BLaER1 treated with 17β-estradiol and CSF1 and Interleukin-3, amounts not matched to agents 10 nM and 100 nM (cell line): ENCODE data around the gene GSK3A.

ENCODE experiments used
- H3K27ac ChIP-seq, 11 experiments: shearing (Covaris generic); formaldehyde crosslinking; 2 replicates each; pipeline ENCODE4 v1.8.1; 2022
- H3K27me3 ChIP-seq, 11 experiments: shearing (Covaris generic); formaldehyde crosslinking; 2 replicates each; pipeline ENCODE4 v1.8.1; 2022
- H3K36me3 ChIP-seq, 11 experiments: shearing (Covaris generic); formaldehyde crosslinking; 2 replicates each; pipeline ENCODE4 v1.8.1; 2022
- H3K4me1 ChIP-seq, 10 experiments: shearing (Covaris generic); formaldehyde crosslinking; 2 replicates each; pipeline ENCODE4 v1.8.1; 2022
- H3K4me2 ChIP-seq, 11 experiments: shearing (Covaris generic); formaldehyde crosslinking; 2 replicates each; pipeline ENCODE4 v1.8.1; 2022
- H3K4me3 ChIP-seq, 10 experiments: shearing (Covaris generic); formaldehyde crosslinking; 2 replicates each; pipeline ENCODE4 v1.8.1; 2022
- H3K9ac ChIP-seq, 11 experiments: shearing (Covaris generic); formaldehyde crosslinking; 2 replicates each; pipeline ENCODE4 v1.8.1; 2022
- H3K9me3 ChIP-seq, 11 experiments: shearing (Covaris generic); formaldehyde crosslinking; replicated peaks in 1 of 11; 2 replicates each; pipeline ENCODE4 v1.8.1; 2022
- H4K20me1 ChIP-seq, 11 experiments: shearing (Covaris generic); formaldehyde crosslinking; 2 replicates each; pipeline ENCODE4 v1.8.1; 2022
- Cebpa-rat ChIP-seq, 11 experiments: shearing (Covaris generic); IDR thresholded peaks; 2 replicates each; pipeline ENCODE4 v1.8.1; 2022

GSK3A gene

DNA sequence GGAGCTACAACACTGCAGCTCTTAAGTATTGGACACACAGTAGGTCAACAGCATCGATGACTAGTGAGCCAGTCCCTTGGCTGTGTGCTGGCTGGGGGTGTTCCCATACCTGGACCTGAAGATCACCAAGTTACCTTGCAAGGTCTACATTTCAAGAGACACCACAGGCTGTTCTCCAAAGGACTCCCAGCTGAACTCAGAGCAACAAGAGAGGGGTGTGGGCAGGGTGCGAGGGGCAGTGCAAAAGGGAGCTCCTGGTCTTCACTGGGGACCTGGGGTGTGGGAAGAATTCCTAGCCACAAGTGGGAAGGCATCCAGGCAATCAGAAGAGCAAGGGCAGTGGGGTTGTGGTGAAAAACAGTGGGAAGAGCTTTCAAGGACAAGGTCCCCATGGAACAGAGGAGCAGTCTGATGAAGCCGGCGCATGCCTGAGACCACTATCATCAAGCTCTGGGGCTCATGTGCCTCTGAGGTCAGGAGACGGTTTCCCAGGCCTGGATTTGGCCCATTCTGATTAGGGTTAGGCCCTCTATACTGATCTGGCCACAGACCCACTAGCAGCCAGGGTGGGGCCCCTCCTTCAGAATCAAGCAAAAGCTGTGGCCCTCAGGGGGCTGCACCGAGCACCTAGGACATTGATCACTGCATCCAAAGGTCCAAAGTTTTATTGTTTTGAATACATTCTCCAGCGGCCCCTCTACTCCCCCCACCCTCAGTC lies 4.7 kb upstream of the GSK3A start:
- Histone ChIP-seq H3K36me3 (peaks cover 22 to 38% (median 29%) of the 10 kb centered on the region in 11 experiments; a peak in 21 of 22 replicates), H3K9ac (peak overlapping the region in 8 of 11 experiments; percentile 3 to 49 (median 36); a peak in 13 of 22 replicates), H3K27ac (peak overlapping the region in 7 of 11 experiments; percentile 18 to 92 (median 34); a peak in 11 of 22 replicates), H3K4me2 (peak overlapping the region; percentile 89 to 100 (median 97); a peak in 20 of 22 replicates), H3K9me3 (no peaks in the 10 kb centered on the region), H3K27me3 (no peaks in the 10 kb centered on the region), H3K4me1 (peaks cover 55 to 73% (median 64%) of the 10 kb centered on the region in 10 experiments), H3K4me3 (no peak overlapping the region), H4K20me1 (peaks cover 26 to 63% (median 47%) of the 10 kb centered on the region in 11 experiments; a peak in 21 of 22 replicates)
- no peak for TF ChIP-seq Cebpa-rat (IDR thresholded peaks at IDR 0.05)

DNA sequence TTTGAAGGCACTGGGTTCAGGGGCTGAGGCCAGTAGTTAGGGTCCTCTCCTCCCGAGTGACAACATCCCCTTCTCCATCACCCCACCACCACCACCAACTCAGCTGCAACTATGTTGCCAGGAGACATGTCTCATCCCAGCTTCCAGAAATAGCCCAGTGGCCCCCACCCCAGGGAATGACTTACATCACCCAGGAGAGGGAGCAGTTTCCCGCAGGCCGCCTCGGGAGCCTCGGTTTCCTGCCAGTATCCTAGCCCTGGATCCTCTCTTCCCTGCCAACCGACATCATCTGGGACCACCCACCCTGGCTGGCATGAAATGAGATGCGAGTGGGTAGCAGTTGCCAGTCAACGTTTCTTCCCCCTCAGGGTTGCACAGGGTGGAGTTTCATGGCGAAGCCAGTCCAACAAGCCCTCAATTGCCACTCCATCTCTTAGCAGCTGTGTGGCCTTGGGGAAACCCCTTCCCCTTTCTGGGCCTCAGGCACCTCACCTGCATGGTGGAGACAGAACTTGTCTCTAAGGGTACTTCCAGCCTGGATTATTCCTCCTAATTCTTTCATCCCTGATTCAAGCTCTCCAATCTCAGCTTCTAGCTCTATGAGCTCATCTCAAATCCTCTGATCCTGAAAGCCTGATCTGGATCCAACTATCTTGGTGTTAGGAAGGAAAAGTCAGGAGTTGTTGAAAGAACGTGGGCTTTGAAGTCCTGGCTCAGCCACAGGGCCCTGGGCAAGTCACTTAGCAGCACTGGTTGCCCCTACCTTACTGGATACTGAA lies 3.9 kb upstream of the GSK3A start:
- Histone ChIP-seq H4K20me1 (peaks cover 19 to 56% (median 43%) of the 10 kb centered on the region in 11 experiments; a peak in 21 of 22 replicates), H3K4me1 (peaks cover 51 to 69% (median 59%) of the 10 kb centered on the region in 10 experiments), H3K36me3 (peaks cover 22 to 38% (median 29%) of the 10 kb centered on the region in 11 experiments; a peak in 21 of 22 replicates), H3K4me3 (no peak overlapping the region), H3K27ac (peak overlapping the region in 8 of 11 experiments; percentile 29 to 94 (median 90); a peak in 12 of 22 replicates), H3K27me3 (no peaks in the 10 kb centered on the region), H3K9me3 (no peaks in the 10 kb centered on the region), H3K4me2 (peak overlapping the region; percentile 89 to 100 (median 97)), H3K9ac (peak overlapping the region in 8 of 11 experiments; percentile 3 to 95 (median 43); a peak in 13 of 22 replicates)
- TF ChIP-seq Cebpa-rat (IDR thresholded peaks at IDR 0.05): no peak

DNA sequence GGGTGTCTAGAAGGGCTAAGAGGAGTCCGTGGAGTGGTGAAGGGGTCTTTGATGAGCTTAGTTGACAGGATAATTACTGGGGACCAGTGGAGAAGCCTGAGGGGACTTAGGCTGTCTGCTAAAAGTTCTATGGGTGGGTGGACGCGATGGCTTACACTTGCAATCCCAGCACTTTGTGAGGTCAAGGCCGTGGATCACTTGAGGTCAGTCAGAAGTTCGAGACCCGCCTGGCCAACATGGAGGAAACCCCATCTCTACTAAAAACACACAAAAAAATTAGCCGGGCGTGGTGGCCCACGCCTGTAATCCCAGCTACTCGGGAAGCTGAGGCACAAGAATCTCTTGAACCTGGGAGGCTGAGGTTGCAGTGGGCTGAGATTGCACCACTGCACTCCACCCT lies 2.8 kb upstream of the GSK3A start:
- Histone ChIP-seq H3K4me3 (peak overlapping the region in 4 of 10 experiments; percentile 87 to 94 (median 88); a peak in 4 of 20 replicates), H3K4me1 (peaks cover 52 to 70% (median 60%) of the 10 kb centered on the region in 10 experiments), H3K9me3 (no peaks in the 10 kb centered on the region), H3K9ac (peak overlapping the region; percentile 18 to 99 (median 96); a peak in 17 of 22 replicates), H3K27me3 (no peaks in the 10 kb centered on the region), H3K36me3 (peaks cover 19 to 38% (median 28%) of the 10 kb centered on the region in 11 experiments), H3K4me2 (peak overlapping the region; percentile 89 to 100 (median 97)), H4K20me1 (peaks cover 10 to 54% (median 43%) of the 10 kb centered on the region in 11 experiments; a peak in 21 of 22 replicates), H3K27ac (peak overlapping the region in 10 of 11 experiments; percentile 23 to 94 (median 92); a peak in 18 of 22 replicates)
- TF ChIP-seq Cebpa-rat (IDR thresholded peaks at IDR 0.05): no peak

DNA sequence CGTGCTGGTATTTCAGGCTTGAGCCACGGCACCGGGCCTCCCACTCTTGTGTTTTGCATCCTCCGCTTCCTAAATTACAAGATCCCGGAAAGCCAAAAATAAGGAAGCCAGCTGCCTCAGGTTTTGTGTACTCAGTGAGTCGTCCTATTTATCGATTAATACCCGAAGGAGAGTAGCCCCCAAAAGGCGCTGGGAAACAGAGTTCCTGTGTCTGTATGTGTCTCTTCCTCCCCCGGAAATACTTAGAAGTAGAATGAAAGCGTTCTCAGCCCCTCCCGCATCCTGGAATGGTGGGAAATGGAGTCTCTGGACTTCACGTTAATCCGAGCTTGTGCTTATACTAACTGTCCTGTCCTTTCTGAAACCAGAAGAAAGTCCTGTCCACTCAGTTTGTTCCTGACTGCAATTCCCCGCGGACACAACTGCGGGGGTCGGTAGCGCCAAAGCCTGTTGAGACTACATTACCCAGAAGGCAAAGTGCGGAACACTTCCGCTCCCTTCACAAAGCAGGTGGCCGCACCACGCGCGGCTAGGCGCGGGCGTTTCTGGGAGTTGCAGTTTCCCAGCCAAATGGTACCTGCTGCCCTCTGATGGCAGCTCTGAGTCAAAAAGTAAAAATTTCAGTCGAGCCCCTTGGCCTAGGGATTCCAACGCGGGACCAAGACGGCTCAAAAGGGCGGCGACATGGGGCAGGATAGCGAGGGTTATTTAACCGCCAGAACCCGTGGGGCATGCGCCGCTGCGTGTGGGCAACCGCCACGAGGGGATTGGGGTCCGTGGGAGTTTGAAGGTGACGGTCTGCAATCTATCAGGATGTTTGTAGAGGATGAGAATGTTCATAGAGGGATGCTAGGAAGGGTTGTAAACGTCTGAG lies 2.2 kb upstream of the GSK3A start:
- H3K4me1 ChIP-seq: peaks cover 54 to 70% (median 60%) of the 10 kb centered on the region in 10 experiments
- no peaks in the 10 kb centered on the region for H3K27me3 ChIP-seq
- no peaks in the 10 kb centered on the region for H3K9me3 ChIP-seq
- TF ChIP-seq Cebpa-rat (IDR thresholded peaks at IDR 0.05): no peak
- peaks cover 9 to 54% (median 43%) of the 10 kb centered on the region in 11 experiments; a peak in 21 of 22 replicates for H4K20me1 ChIP-seq
- H3K4me3 ChIP-seq: peak overlapping the region; percentile 87 to 98 (median 90)
- peaks cover 13 to 38% (median 28%) of the 10 kb centered on the region in 11 experiments; a peak in 21 of 22 replicates for H3K36me3 ChIP-seq
- H3K4me2 ChIP-seq: peak overlapping the region; percentile 89 to 100 (median 97)
- H3K27ac ChIP-seq: peak overlapping the region; percentile 65 to 96 (median 92)
- H3K9ac ChIP-seq: peak overlapping the region; percentile 95 to 99 (median 97)

DNA sequence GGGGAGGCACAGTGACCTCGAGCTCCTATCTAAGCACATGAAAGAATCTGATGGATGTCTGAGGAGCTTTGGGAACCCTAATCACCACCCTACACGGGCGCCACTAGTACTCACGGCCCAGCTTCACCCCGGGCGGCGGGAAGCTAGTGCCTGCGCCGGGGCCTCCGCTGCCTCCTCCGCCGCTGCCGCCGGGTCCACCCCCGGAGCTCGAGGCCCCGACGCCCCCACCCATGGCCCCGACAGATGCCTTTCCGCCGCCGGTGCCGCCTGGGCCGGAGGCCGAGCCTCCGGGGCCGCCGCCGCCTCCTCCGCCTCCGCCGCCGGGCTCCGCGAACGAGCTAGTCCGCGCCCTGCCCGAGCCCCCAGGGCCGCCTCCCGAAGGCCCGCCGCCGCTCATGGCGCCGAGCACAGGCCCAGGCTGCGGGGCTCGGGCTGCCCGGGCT lies 312 bp downstream of the GSK3A start:
- no peak for TF ChIP-seq Cebpa-rat (IDR thresholded peaks at IDR 0.05)
- peaks cover 51 to 63% (median 59%) of the 10 kb centered on the region in 10 experiments for H3K4me1 ChIP-seq

DNA sequence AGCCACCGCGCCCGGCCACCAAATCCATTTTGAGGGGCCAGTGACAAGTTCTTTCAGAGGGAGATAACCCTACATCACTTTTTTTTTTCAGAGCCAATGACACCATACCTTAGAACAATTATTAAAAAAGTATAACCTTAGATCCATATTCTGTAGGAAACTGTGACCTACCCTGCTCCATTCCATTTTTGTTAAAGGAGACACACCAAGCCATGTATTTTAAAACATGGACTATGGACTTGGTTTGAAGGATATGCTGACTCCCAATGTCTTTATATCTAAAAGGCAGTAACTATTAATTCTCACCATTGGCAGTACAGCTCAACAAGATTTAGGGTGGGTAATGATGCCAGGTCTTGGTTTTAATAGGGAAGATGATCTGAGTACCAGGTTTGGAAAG lies 1.1 kb downstream of the GSK3A start:
- TF ChIP-seq Cebpa-rat (IDR thresholded peaks at IDR 0.05): no peak
- Histone ChIP-seq H4K20me1 (peaks cover 17 to 60% (median 48%) of the 10 kb centered on the region in 11 experiments; a peak in 19 of 22 replicates), H3K27ac (peak overlapping the region in 9 of 11 experiments; percentile 88 to 96 (median 92); a peak in 18 of 22 replicates), H3K4me2 (peak overlapping the region; percentile 82 to 98 (median 95)), H3K36me3 (peaks cover 19 to 47% (median 39%) of the 10 kb centered on the region in 11 experiments), H3K4me1 (peaks cover 43 to 54% (median 51%) of the 10 kb centered on the region in 10 experiments), H3K4me3 (peak overlapping the region; percentile 87 to 98 (median 90)), H3K27me3 (no peaks in the 10 kb centered on the region), H3K9ac (peak overlapping the region; percentile 95 to 99 (median 97)), H3K9me3 (no peaks in the 10 kb centered on the region)

More for the DNA sequence above, 312 bp downstream of the GSK3A start:
- H3K9ac ChIP-seq: peak overlapping the region; percentile 95 to 99 (median 97)
- no peaks in the 10 kb centered on the region for H3K9me3 ChIP-seq
- H3K27ac ChIP-seq: peak overlapping the region; percentile 87 to 96 (median 92)
- H3K36me3 ChIP-seq: peaks cover 12 to 46% (median 33%) of the 10 kb centered on the region in 11 experiments; a peak in 21 of 22 replicates
- H3K4me2 ChIP-seq: peak overlapping the region; percentile 82 to 98 (median 95)
- no peaks in the 10 kb centered on the region for H3K27me3 ChIP-seq
- H4K20me1 ChIP-seq: peaks cover 15 to 60% (median 45%) of the 10 kb centered on the region in 11 experiments; a peak in 19 of 22 replicates
- peak overlapping the region; percentile 87 to 98 (median 90) for H3K4me3 ChIP-seq

DNA sequence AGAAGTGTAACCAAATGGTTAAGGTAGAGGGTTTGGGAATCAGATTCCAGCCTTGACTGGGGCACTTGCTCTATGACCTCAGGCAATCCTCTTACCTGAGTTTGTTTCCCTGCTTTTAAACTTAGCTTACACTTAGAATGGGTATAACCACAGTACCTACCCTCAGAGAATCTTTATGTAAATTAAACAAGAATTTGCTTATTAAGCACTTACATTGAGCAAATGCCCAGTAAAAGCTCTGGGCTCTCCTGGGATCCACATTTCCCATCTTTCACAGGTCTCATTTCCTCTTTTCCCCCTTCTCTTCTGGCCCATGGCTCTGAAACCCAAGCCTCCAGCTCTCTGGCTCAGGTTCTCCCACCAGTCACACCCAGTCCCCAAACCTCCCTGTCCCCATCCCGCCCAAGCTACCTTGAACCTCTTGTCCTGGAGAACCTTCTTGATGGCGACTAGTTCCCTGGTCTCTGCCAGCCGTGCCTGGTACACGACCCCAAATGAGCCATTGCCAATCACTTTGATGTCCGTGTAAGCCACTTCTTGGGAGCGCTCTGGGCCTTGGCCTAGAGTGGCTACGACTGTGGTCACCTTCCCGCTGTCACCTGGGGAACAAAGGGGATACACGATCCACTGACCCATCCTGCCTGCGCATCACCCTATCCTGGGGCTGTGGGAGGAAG lies 2.7 kb downstream of the GSK3A start:
- peak overlapping the region; percentile 82 to 98 (median 95); a peak in 19 of 22 replicates for H3K4me2 ChIP-seq
- peak overlapping the region in 3 of 11 experiments; percentile 15 to 99 (median 99); a peak in 1 of 22 replicates for H3K9ac ChIP-seq
- H3K36me3 ChIP-seq: peaks cover 35 to 63% (median 55%) of the 10 kb centered on the region in 11 experiments
- H3K4me1 ChIP-seq: peaks cover 28 to 40% (median 36%) of the 10 kb centered on the region in 10 experiments
- no peak overlapping the region for H3K27ac ChIP-seq
- no peaks in the 10 kb centered on the region for H3K9me3 ChIP-seq
- TF ChIP-seq Cebpa-rat (IDR thresholded peaks at IDR 0.05): no peak
- peaks cover 29 to 70% (median 58%) of the 10 kb centered on the region in 11 experiments; a peak in 20 of 22 replicates for H4K20me1 ChIP-seq
- no peaks in the 10 kb centered on the region for H3K27me3 ChIP-seq
- no peak overlapping the region; a peak in 1 of 20 replicates for H3K4me3 ChIP-seq
